ENCODE data around the gene MRPL9.

The MRPL9 gene

GRCh38 chr1:151729966-151730291 lies 33.4 kb downstream of the MRPL9 start:
- DNase-seq, result no peak

- DNase-seq, result no peak
These were observed 33.9 kb downstream of the MRPL9 start for GRCh38 chr1:151729157-151729965.

GRCh38 chr1:151728151-151729054 lies 34.9 kb downstream of the MRPL9 start:
- no peak for DNase-seq

- DNase-seq, result no peak
These were observed 39.4 kb downstream of the MRPL9 start for GRCh38 chr1:151723726-151724370.

GRCh38 chr1:151721788-151722510 lies 41.3 kb downstream of the MRPL9 start:
- no peak for DNase-seq

GRCh38 chr1:151720974-151721787 lies 42.1 kb downstream of the MRPL9 start, which contains the start of gene RIIAD1:
RIIAD1 (plus strand) TSS chr1:151721522; CDS start chr1:151721537, 15 bp downstream.
- peak; percentile 13 to 43 (median 34) for DNase-seq

- peak; percentile 13 to 35 (median 29) for DNase-seq
These were observed 42.7 kb downstream of the MRPL9 start for GRCh38 chr1:151720554-151720953.

GRCh38 chr1:151720125-151720524 lies 43.2 kb downstream of the MRPL9 start:
- DNase-seq, result no peak

GRCh38 chr1:151718666-151719065 lies 44.6 kb downstream of the MRPL9 start:
- no peak for DNase-seq

GRCh38 chr1:151718011-151718431 lies 45.3 kb downstream of the MRPL9 start:
- DNase-seq, result no peak

- DNase-seq, result peak in 2 of 4 experiments; percentile 14 to 28
These were observed 46.3 kb downstream of the MRPL9 start, which contains the start of gene CELF3 for GRCh38 chr1:151716771-151717631. CELF3 (minus strand) TSS chr1:151716803; CDS start chr1:151716020, 783 bp downstream.

GRCh38 chr1:151716405-151716762 lies 46.9 kb downstream of the MRPL9 start:
- DNase-seq, result no peak

GRCh38 chr1:151715726-151716404 lies 47.4 kb downstream of the MRPL9 start:
- no peak for DNase-seq

- DNase-seq, result no peak
These were observed 48.2 kb downstream of the MRPL9 start for GRCh38 chr1:151714820-151715725.

GRCh38 chr1:151713874-151714273 lies 49.4 kb downstream of the MRPL9 start:
- DNase-seq, result no peak

- no peak for DNase-seq
These were observed 50.3 kb downstream of the MRPL9 start for GRCh38 chr1:151713044-151713443.

GRCh38 chr1:151711951-151712350 lies 51.3 kb downstream of the MRPL9 start:
- no peak for DNase-seq

GRCh38 chr1:151711044-151711800 lies 52.1 kb downstream of the MRPL9 start:
- DNase-seq, result no peak
